Naive thymus-derived CD8-positive, alpha-beta T cell (primary cell): ENCODE measurements around the gene CFAP65. TPM values are rescaled to one million over a fixed set of nuclear protein-coding genes. Genes with fewer than 3 reads are reported as not detected.

ENCODE experiments used
- ATAC-seq, 2 donors: fragments of 150-1000 bp; cut with Tn5 transposase in 1 of 2; sonication (Bioruptor Pico), chemical (Tn5 transposase) in 1 of 2; 1 replicate in 1 of 2; 2 replicates in 1 of 2; pipeline ENCODE4 v1.10.0; 2021; ENCODE audit warnings: mild to moderate bottlenecking in 2 of 2, moderate library complexity in 2 of 2
- POLR2A ChIA-PET: fragments of 350-600 bp; sonication (Branson Sonifier 250); formaldehyde crosslinking; loops from one replicate; lab custom pipeline; 2021; ENCODE audit warnings: antibody characterized with exemption; lab: Charles Lee
- DNase-seq, 10 donors: peaks; one replicate each; pipeline versions ENCODE4 v3.0.0 to v3.0.0-alpha.2; 2020 to 2022
- H3K27ac Mint-ChIP-seq, 10 donors: one replicate each; pipeline ENCODE4 v1.8.0; 2020 to 2022; ENCODE audit warnings: mild to moderate bottlenecking in 10 of 10, mixed read lengths in 10 of 10, moderate library complexity in 4 of 10, inconsistent platforms in 1 of 10
- H3K27me3 Mint-ChIP-seq, 5 donors: one replicate each; pipeline ENCODE4 v1.8.0; 2021 to 2022; ENCODE audit warnings: mixed read lengths in 5 of 5
- H3K36me3 Mint-ChIP-seq, 3 donors: one replicate each; pipeline ENCODE4 v1.8.0; 2020 to 2022; ENCODE audit warnings: mixed read lengths in 3 of 3, mild to moderate bottlenecking in 2 of 3, inconsistent platforms in 1 of 3
- H3K4me1 Mint-ChIP-seq, 4 donors: one replicate each; pipeline ENCODE4 v1.8.0; 2021 to 2022; ENCODE audit warnings: mixed read lengths in 4 of 4
- H3K4me3 Mint-ChIP-seq, 10 donors: one replicate each; pipeline ENCODE4 v1.8.0; 2020 to 2022; ENCODE audit warnings: mild to moderate bottlenecking in 10 of 10, mixed read lengths in 10 of 10, moderate library complexity in 6 of 10, inconsistent platforms in 1 of 10
- H3K9me3 Mint-ChIP-seq, 9 donors: one replicate each; pipeline ENCODE4 v1.8.0; 2020 to 2022; ENCODE audit warnings: mixed read lengths in 9 of 9, mild to moderate bottlenecking in 3 of 9, inconsistent platforms in 1 of 9, moderate library complexity in 1 of 9
- polyA plus RNA-seq, 3 donors: library from polyadenylated mRNA; unstranded; fragments of 300-500 nt; fragmentation: Illumina TruSeq; gene quantifications; one replicate each; pipeline ENCODE4 v1.2.3, GENCODE V29; 2021
- total RNA-seq, 8 experiments: library from RNA in 2 of 8; stranded (reverse) in 2 of 8; gene quantifications; one replicate each; pipeline ENCODE4 v1.2.3 and lab custom pipeline; 2021 to 2026

CFAP65 gene, protein sequence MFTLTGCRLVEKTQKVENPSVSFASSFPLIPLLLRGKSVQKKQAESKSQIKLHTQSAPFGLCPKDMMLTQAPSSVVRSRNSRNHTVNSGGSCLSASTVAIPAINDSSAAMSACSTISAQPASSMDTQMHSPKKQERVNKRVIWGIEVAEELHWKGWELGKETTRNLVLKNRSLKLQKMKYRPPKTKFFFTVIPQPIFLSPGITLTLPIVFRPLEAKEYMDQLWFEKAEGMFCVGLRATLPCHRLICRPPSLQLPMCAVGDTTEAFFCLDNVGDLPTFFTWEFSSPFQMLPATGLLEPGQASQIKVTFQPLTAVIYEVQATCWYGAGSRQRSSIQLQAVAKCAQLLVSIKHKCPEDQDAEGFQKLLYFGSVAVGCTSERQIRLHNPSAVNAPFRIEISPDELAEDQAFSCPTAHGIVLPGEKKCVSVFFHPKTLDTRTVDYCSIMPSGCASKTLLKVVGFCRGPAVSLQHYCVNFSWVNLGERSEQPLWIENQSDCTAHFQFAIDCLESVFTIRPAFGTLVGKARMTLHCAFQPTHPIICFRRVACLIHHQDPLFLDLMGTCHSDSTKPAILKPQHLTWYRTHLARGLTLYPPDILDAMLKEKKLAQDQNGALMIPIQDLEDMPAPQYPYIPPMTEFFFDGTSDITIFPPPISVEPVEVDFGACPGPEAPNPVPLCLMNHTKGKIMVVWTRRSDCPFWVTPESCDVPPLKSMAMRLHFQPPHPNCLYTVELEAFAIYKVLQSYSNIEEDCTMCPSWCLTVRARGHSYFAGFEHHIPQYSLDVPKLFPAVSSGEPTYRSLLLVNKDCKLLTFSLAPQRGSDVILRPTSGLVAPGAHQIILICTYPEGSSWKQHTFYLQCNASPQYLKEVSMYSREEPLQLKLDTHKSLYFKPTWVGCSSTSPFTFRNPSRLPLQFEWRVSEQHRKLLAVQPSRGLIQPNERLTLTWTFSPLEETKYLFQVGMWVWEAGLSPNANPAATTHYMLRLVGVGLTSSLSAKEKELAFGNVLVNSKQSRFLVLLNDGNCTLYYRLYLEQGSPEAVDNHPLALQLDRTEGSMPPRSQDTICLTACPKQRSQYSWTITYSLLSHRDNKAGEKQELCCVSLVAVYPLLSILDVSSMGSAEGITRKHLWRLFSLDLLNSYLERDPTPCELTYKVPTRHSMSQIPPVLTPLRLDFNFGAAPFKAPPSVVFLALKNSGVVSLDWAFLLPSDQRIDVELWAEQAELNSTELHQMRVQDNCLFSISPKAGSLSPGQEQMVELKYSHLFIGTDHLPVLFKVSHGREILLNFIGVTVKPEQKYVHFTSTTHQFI (N-terminal part only)
- total RNA-seq, result not detected
- under 1 TPM in 1 of 3 donors, not detected in 2; 0.23 TPM for polyA plus RNA-seq
- 0 to 0.49 (median 0) reads per million in 6 experiments for total RNA-seq (lab: John Stamatoyannopoulos, UW)

DNA sequence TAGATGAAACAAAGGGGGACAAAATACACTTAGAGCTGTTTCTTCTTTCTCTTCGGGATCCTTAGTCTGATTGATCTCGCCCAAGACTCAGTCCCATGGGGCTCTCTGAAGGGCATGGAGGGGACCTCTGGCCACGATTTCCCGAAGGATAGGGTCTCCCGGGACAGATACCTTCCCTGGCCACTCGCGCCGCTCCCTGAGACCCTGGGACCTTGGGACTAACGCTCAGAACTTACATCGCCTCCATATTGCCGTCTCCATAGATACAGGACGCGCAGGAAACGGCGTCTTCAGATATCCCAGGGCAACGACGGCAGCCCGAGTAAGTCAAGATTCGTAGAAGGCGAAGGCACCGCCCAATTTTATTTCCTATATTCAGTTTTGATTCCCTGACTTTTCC lies at the start of gene CFAP65:
Gene CFAP65, minus strand, starts transcription at position 265 of the 400 bp plus-strand sequence. CDS start 2,468 bp downstream, outside the sequence.
- Mint-ChIP-seq H3K4me3 (peak within 1 kb of the TSS; percentile 43 to 82 (median 77)), H3K4me1 (peaks cover 8 to 15% (median 11%) of the 10 kb centered on the region in 4 donors), H3K27me3 (peaks cover 36 to 97% (median 70%) of the 10 kb centered on the region in 5 donors), H3K9me3 (peaks cover 0 to 4% (median 0%) of the 10 kb centered on the region in 9 donors), H3K36me3 (peaks cover 0 to 2% (median 0%) of the 10 kb centered on the region in 3 donors), H3K27ac (peak within 1 kb of the TSS in 1 of 10 donors; percentile 87)
- peak in 4 of 10 donors; percentile 38 to 67 (median 42) for DNase-seq
- POLR2A ChIA-PET, result no interaction called here
- peak; percentile 44 to 59 for ATAC-seq

DNA sequence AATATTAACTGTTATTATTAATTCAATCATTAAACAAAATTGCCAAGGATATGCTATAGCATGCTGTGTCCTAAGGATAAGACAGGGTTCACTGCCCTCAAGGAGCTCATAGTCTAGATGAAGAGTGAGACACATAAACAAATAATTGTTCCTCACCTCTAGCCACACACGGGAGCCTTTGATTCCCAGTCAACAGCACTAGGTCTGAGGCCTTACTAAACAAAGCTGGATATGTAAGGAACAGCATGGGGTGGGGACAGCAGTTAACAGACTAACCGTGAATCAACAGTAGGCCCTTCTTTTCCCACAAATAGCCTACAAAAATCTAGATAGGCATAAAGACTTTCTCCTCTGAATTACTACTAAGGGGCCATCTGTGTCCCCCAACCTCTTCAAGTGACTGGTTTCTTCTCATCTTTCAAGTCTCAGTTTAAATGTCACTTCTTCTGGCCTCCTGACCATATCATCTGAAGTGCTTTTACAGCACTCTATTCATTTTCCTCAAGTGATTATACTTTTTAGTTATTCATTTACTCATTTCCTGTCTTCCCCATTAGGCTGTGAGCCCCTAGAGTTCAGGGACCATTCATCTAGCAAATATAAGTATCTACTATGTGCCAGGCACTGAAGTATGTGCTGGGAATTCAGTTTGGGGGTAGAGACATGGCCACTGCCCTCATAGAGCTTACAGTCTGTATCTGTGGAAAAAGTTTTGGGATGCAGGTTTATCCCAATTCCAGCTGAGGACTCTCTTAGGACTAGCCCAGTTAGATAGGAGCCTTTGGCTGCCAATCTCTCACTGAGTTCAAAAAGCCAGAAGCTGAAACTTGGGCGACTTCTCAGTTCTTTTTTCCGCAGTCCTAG lies 49.4 kb upstream of the CFAP65 start:
- H3K9me3 Mint-ChIP-seq, result no peaks in the 10 kb centered on the region
- no peak overlapping the region for H3K27ac Mint-ChIP-seq
- POLR2A ChIA-PET, result no interaction called here
- peaks cover 0 to 56% (median 27%) of the 10 kb centered on the region in 3 donors for H3K36me3 Mint-ChIP-seq
- H3K4me3 Mint-ChIP-seq, result no peak overlapping the region
- DNase-seq, result no peak
- no peaks in the 10 kb centered on the region for H3K27me3 Mint-ChIP-seq
- H3K4me1 Mint-ChIP-seq, result peaks cover 9 to 14% (median 12%) of the 10 kb centered on the region in 4 donors
- ATAC-seq, result no peak

DNA sequence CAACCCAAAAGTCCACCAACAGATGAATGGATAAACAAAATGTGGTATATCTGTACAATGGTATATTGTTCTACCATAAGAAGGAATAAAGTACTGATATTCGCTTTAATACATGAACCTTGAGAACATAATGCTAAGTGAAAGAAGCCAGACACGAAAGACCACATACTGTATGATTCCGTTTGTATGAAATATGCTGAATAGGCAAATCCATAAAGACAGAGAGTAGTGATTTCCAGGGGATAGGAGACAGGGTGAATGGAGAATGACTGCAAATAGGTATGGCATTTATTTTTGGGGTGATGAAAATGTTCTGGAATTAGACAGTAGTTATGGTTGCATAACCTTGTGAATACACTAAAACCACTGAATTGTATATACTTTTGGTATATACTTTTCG lies 48.0 kb upstream of the CFAP65 start:
- no peak for DNase-seq
- peaks cover 0 to 44% (median 27%) of the 10 kb centered on the region in 3 donors for H3K36me3 Mint-ChIP-seq
- H3K9me3 Mint-ChIP-seq, result no peaks in the 10 kb centered on the region
- no peak for ATAC-seq
- no peak overlapping the region for H3K4me3 Mint-ChIP-seq
- H3K27ac Mint-ChIP-seq, result no peak overlapping the region
- peaks cover 17 to 24% (median 18%) of the 10 kb centered on the region in 4 donors for H3K4me1 Mint-ChIP-seq
- POLR2A ChIA-PET, result no interaction called here
- no peaks in the 10 kb centered on the region for H3K27me3 Mint-ChIP-seq

DNA sequence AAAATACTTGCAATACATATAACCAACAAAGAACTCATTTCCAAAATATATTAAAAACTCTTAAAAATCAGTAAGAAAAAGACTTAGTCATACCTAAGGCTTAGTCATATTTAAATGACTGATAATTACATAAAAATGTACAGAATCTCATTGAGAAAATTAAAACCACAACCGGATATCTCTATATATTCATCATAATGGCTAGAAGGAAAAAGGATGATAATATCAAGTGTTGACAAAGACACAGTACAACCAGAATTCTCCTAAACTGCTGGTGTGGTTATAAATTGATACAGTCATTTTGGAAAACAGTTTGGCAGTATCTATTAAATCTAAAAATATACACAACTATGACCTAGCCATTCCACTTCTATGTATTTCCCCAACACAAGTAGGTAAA lies 46.5 kb upstream of the CFAP65 start:
- peaks cover 17 to 24% (median 18%) of the 10 kb centered on the region in 4 donors for H3K4me1 Mint-ChIP-seq
- H3K4me3 Mint-ChIP-seq, result no peak overlapping the region
- no peaks in the 10 kb centered on the region for H3K9me3 Mint-ChIP-seq
- ATAC-seq, result no peak
- H3K27ac Mint-ChIP-seq, result no peak overlapping the region
- H3K36me3 Mint-ChIP-seq, result peaks cover 0 to 31% (median 18%) of the 10 kb centered on the region in 3 donors
- POLR2A ChIA-PET, result no interaction called here
- no peaks in the 10 kb centered on the region for H3K27me3 Mint-ChIP-seq
- DNase-seq, result no peak

DNA sequence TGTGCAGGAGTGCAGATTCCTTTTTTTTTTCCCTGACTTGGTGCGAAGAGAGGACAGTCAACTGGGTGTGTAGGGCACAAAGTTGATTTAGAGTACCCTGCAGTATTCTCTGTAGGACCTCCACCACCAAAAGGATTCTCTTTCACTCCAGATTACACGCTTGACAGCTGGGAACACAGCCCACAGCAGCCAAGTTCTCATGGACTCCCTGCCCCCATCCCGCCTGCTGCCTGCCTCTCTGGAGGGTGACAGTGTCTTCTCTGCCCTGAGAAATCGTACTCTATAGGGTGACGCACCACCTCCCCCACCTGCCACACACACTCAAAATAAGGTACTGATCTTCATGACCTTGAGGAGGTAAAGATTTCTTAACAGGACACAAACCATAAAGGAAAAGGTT lies 46.0 kb upstream of the CFAP65 start:
- DNase-seq (no peak), ATAC-seq (no peak)
- Mint-ChIP-seq H3K9me3 (no peaks in the 10 kb centered on the region), H3K36me3 (peaks cover 0 to 28% (median 18%) of the 10 kb centered on the region in 3 donors), H3K4me1 (peaks cover 17 to 24% (median 18%) of the 10 kb centered on the region in 4 donors), H3K4me3 (no peak overlapping the region), H3K27me3 (no peaks in the 10 kb centered on the region), H3K27ac (no peak overlapping the region)
- POLR2A ChIA-PET, result no interaction called here

DNA sequence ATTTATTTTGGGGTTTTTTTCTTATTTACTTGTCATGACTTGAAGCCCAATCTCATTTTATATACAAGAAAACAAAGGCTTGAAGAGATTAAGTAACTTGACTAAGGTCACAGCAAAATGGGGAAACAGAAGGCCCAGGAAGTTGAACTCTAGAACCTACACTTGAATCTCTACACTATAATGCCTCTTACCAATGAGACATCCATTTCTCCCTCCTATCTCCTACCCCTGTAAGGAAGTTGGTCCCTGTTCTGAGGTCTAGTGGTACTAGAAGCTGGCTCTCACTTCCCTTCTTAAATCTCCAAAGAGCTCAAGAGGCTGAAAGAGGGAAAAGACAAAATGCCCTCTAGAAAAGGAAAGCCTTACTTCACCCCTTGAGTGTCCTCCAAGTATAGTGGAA lies 44.9 kb upstream of the CFAP65 start:
- Mint-ChIP-seq H3K27me3 (no peaks in the 10 kb centered on the region), H3K4me1 (peaks cover 17 to 24% (median 18%) of the 10 kb centered on the region in 4 donors), H3K36me3 (peaks cover 0 to 24% (median 18%) of the 10 kb centered on the region in 3 donors), H3K27ac (no peak overlapping the region), H3K4me3 (no peak overlapping the region), H3K9me3 (no peaks in the 10 kb centered on the region)
- DNase-seq, result no peak
- POLR2A ChIA-PET, result no interaction called here
- ATAC-seq, result no peak

DNA sequence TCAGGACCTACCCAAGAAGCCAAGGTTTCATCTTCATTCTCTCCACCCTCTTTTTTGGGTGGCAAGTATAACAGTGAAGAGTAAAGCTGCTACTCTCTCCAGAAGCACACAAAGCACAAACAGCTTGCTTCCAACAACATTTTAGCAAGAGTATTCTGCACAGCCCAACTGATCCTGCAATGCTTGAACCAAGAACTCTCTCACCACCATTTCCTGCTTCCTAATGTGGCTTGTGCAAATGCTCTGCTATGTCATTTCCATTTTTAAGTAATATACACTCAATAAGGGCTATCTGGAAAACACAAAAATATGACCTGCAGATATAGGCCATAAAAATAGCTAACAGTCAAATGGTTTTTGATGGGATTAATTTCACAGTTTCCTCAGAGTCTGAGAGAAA lies 43.5 kb upstream of the CFAP65 start:
- ATAC-seq, result no peak
- H3K27me3 Mint-ChIP-seq, result no peaks in the 10 kb centered on the region
- H3K27ac Mint-ChIP-seq, result no peak overlapping the region
- H3K36me3 Mint-ChIP-seq, result peaks cover 0 to 14% (median 12%) of the 10 kb centered on the region in 3 donors
- no peak overlapping the region for H3K4me3 Mint-ChIP-seq
- H3K9me3 Mint-ChIP-seq, result no peaks in the 10 kb centered on the region
- DNase-seq, result no peak
- POLR2A ChIA-PET, result no interaction called here
- H3K4me1 Mint-ChIP-seq, result peaks cover 17 to 24% (median 18%) of the 10 kb centered on the region in 4 donors

DNA sequence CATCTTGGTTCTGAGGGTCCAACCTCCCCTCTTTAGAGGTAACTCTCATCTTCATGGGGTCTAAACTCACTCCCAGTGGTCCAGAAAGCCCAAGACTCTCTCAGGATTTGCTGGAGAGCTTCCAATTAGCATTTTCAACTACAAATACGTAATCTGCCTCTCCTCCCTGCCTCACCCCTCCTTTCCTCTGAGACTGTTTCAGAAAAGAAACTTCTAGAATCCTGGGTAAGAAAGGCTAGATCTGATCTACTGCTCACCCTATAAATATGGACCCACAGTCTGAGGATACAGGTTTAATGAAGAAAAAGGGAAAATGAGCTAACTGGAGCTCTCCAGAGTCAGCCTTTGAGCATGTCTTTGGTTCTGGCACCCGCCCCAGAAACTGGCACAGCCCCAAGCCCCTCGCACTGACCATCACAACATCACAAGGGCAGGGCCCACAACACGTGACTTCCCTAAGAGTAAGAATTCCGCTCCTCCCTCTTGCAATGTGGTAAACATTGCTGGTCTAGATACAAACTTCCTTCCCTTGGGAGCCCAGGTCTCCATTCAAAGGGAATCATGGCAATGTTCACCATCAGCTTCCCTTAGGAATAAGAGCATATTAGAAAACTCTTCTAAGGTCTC lies 41.1 kb upstream of the CFAP65 start:
- H3K4me3 Mint-ChIP-seq, result no peak overlapping the region
- H3K9me3 Mint-ChIP-seq, result no peaks in the 10 kb centered on the region
- H3K27ac Mint-ChIP-seq, result no peak overlapping the region
- H3K36me3 Mint-ChIP-seq, result peaks cover 0 to 11% (median 4%) of the 10 kb centered on the region in 3 donors
- DNase-seq, result no peak
- H3K4me1 Mint-ChIP-seq, result peaks cover 15 to 24% (median 16%) of the 10 kb centered on the region in 4 donors
- POLR2A ChIA-PET, result no interaction called here
- ATAC-seq, result no peak
- no peaks in the 10 kb centered on the region for H3K27me3 Mint-ChIP-seq

DNA sequence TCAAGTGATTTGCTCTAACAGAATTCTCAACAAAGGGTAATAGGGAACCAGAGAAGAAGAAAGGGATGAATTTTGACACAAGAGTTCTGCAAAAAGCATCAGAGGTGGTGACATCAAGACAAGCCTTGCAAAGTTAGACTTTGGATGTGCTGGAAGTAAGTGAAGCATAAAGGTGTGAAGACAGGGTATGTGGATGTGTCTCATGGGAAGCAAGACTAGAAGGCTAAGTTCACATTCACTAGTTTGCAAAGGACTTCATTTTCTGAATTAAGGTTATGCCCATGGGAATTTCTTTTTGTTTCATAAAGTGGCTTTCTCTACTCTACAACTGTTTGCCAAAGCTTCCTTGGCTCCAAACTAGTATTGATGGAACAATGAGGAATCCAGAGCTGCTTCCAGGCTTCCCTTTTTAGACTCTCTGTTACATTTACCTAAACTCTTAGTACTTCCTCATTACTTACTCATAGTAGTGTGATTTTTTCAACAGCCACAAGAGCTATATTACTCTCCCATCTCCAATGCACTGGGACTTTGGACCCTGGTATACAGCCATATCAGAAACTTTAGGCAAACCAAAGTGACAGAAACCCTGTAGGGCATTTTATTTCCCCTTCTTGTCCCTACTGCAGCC lies 40.5 kb upstream of the CFAP65 start:
- no peaks in the 10 kb centered on the region for H3K27me3 Mint-ChIP-seq
- H3K27ac Mint-ChIP-seq, result no peak overlapping the region
- H3K36me3 Mint-ChIP-seq, result peaks cover 0 to 16% (median 9%) of the 10 kb centered on the region in 3 donors
- no peak for ATAC-seq
- H3K9me3 Mint-ChIP-seq, result no peaks in the 10 kb centered on the region
- POLR2A ChIA-PET, result no interaction called here
- DNase-seq, result no peak
- no peak overlapping the region for H3K4me3 Mint-ChIP-seq
- peaks cover 11 to 19% (median 12%) of the 10 kb centered on the region in 4 donors for H3K4me1 Mint-ChIP-seq

DNA sequence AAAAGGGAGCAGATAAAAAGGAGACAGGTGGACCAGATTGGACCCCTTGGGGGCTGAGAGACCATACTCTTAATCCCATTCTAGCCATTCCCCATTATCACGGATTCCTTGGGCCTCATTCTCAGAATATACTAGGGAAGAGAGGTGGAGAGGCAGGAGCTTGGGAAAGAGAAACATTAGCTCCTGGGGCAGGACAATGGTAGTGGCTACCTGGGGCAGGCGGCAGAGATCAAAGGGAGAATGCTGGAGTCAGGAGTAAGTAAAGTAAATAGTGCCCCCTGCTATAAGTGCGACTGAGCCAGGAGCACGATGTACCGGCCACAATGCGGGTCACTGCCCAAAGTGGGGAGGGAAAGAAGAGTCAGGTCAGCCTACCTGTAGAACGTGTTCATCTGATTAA lies 39.8 kb upstream of the CFAP65 start:
- H3K4me3 Mint-ChIP-seq, result no peak overlapping the region
- ATAC-seq (no peak), DNase-seq (no peak)
- peaks cover 0 to 23% (median 11%) of the 10 kb centered on the region in 3 donors for H3K36me3 Mint-ChIP-seq
- H3K27ac Mint-ChIP-seq, result peak overlapping the region in 2 of 10 donors; percentile 11 to 26
- peaks cover 5 to 13% (median 10%) of the 10 kb centered on the region in 4 donors for H3K4me1 Mint-ChIP-seq
- H3K27me3 Mint-ChIP-seq, result no peaks in the 10 kb centered on the region
- POLR2A ChIA-PET, result no interaction called here
- H3K9me3 Mint-ChIP-seq, result no peaks in the 10 kb centered on the region

DNA sequence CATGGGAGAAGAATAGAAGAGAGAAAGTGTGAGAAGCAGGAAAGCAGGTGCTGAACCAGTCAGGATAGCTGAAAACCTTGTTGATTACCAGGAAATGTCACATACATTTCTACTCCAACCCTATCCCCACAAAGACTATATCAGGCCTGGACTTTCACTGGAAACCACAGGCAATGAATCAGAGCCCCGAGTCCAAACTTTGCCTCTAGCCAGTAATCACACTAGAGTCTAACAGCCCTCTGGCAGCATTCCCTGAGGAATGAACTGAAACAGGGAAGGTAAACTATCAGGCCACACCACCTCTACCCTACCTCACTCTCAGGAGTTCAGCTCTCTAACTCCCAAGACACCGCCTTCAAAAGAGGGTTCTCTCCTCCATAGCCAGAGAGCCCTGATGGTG lies 38.1 kb upstream of the CFAP65 start:
- Mint-ChIP-seq H3K4me3 (no peak overlapping the region), H3K36me3 (peaks cover 0 to 37% (median 19%) of the 10 kb centered on the region in 3 donors), H3K4me1 (peaks cover 0 to under 1% (median 0%) of the 10 kb centered on the region in 4 donors), H3K27me3 (no peaks in the 10 kb centered on the region), H3K27ac (no peak overlapping the region), H3K9me3 (no peaks in the 10 kb centered on the region)
- ATAC-seq (no peak), DNase-seq (no peak)
- POLR2A ChIA-PET, result no interaction called here
